ENCODE data around the gene STX2.
"Not testable (repeated sequence)": the region's sequence is repeated elsewhere in the genome, so short reads cannot be mapped to it uniquely, and the experiment has no call there.

The STX2 gene

GRCh38 chr12:130838951-130839769, at the start of gene STX2:
Gene STX2, minus strand, starts transcription at chr12:130839250. Its CDS starts 151 bp downstream, at chr12:130839099.
- Mint-ChIP-seq H3K27ac (peak within 1 kb of the TSS in 2 of 3 experiments; percentile 12 to 63), H3K4me1 (peaks cover 25% of the 10 kb centered on the region)
- TF ChIP-seq CTCF (IDR thresholded peaks at IDR 0.05; ENCODE audit: unreplicated experiment in 3 of 3), result peak in 2 of 3 experiments; percentile 8 to 20

GRCh38 chr12:130887190-130887589, 48.1 kb upstream of the STX2 start:
- not testable (repeated sequence) for H3K36me3 Mint-ChIP-seq (ENCODE audit: low read depth); H3K9me3 Mint-ChIP-seq; H3K4me3 Mint-ChIP-seq; H3K27ac Mint-ChIP-seq; H3K4me1 Mint-ChIP-seq; H3K27me3 Mint-ChIP-seq (ENCODE audit: low read depth)

More at GRCh38 chr12:130838951-130839769, at the start of gene STX2:
- peak within 1 kb of the TSS; percentile 82 to 90 (median 86) for H3K4me3 Mint-ChIP-seq
- H3K36me3 Mint-ChIP-seq (ENCODE audit: low read depth), result no peaks in the 10 kb centered on the region
- no peaks in the 10 kb centered on the region for H3K9me3 Mint-ChIP-seq
- peaks cover 8% of the 10 kb centered on the region for H3K27me3 Mint-ChIP-seq (ENCODE audit: low read depth)

GRCh38 chr12:130881548-130881947, 42.5 kb upstream of the STX2 start:
- peaks cover 14% of the 10 kb centered on the region for H3K4me1 Mint-ChIP-seq
- no peak overlapping the region for H3K27ac Mint-ChIP-seq
- peaks cover 13% of the 10 kb centered on the region for H3K36me3 Mint-ChIP-seq (ENCODE audit: low read depth)
- H3K27me3 Mint-ChIP-seq (ENCODE audit: low read depth), result peaks cover 19% of the 10 kb centered on the region
- no peak for TF ChIP-seq CTCF (IDR thresholded peaks at IDR 0.05; ENCODE audit: unreplicated experiment in 3 of 3)
- H3K4me3 Mint-ChIP-seq, result no peak overlapping the region
- H3K9me3 Mint-ChIP-seq, result no peaks in the 10 kb centered on the region

- peaks cover 18% of the 10 kb centered on the region for H3K36me3 Mint-ChIP-seq (ENCODE audit: low read depth)
- H3K4me3 Mint-ChIP-seq, result no peak overlapping the region
- peaks cover 14% of the 10 kb centered on the region for H3K4me1 Mint-ChIP-seq
- TF ChIP-seq CTCF (IDR thresholded peaks at IDR 0.05; ENCODE audit: unreplicated experiment in 3 of 3), result no peak
- no peak overlapping the region for H3K27ac Mint-ChIP-seq
- H3K9me3 Mint-ChIP-seq, result no peaks in the 10 kb centered on the region
- peaks cover 19% of the 10 kb centered on the region for H3K27me3 Mint-ChIP-seq (ENCODE audit: low read depth)
Measured at GRCh38 chr12:130881046-130881445, 42.0 kb upstream of the STX2 start.

GRCh38 chr12:130880411-130880885, 41.4 kb upstream of the STX2 start:
- Mint-ChIP-seq H3K4me1 (peaks cover 19% of the 10 kb centered on the region), H3K27me3 (ENCODE audit: low read depth) (peaks cover 19% of the 10 kb centered on the region), H3K27ac (no peak overlapping the region), H3K36me3 (ENCODE audit: low read depth) (peaks cover 24% of the 10 kb centered on the region), H3K4me3 (peak overlapping the region in 2 of 3 experiments; percentile 29 to 40), H3K9me3 (no peaks in the 10 kb centered on the region)
- TF ChIP-seq CTCF (IDR thresholded peaks at IDR 0.05; ENCODE audit: unreplicated experiment in 3 of 3), result no peak

GRCh38 chr12:130879781-130880389, 40.8 kb upstream of the STX2 start:
- Mint-ChIP-seq H3K36me3 (ENCODE audit: low read depth) (peaks cover 29% of the 10 kb centered on the region), H3K27ac (no peak overlapping the region), H3K9me3 (no peaks in the 10 kb centered on the region), H3K27me3 (ENCODE audit: low read depth) (peaks cover 19% of the 10 kb centered on the region), H3K4me1 (peaks cover 19% of the 10 kb centered on the region), H3K4me3 (peak overlapping the region in 2 of 3 experiments; percentile 19 to 29)
- no peak for TF ChIP-seq CTCF (IDR thresholded peaks at IDR 0.05; ENCODE audit: unreplicated experiment in 3 of 3)
